Measurements from ENCODE around the gene TEX30. TPM values are rescaled to one million over a fixed set of nuclear protein-coding genes. Genes with fewer than 3 reads are reported as not detected.
"Not testable (repeated sequence)": the region's sequence is repeated elsewhere in the genome, so short reads cannot be mapped to it uniquely, and the experiment has no call there.

The TEX30 gene
- total RNA-seq (2014; rRNA removed; shearing (Covaris generic)): 51.5 and 56.2 TPM in 2 replicates

GRCh38 chr13:102773441-102774213 is at the start of gene TEX30:
TEX30 (minus strand) TSS chr13:102773786; CDS start chr13:102770026, 3,760 bp downstream.
- peak; percentile 81 for DNase-seq (ENCODE audit: low read depth)

GRCh38 chr13:102817907-102818306 is 44.3 kb upstream of the TEX30 start:
- DNase-seq (ENCODE audit: low read depth): peak; percentile 21

- no peak for DNase-seq (ENCODE audit: low read depth)
Measured at GRCh38 chr13:102817241-102817640, 43.7 kb upstream of the TEX30 start.

GRCh38 chr13:102816708-102817107 is 43.1 kb upstream of the TEX30 start:
- DNase-seq (ENCODE audit: low read depth): no peak

GRCh38 chr13:102815788-102816187 is 42.2 kb upstream of the TEX30 start:
- no peak for DNase-seq (ENCODE audit: low read depth)

- no peak for DNase-seq (ENCODE audit: low read depth)
Measured at GRCh38 chr13:102814793-102815192, 41.2 kb upstream of the TEX30 start.

GRCh38 chr13:102814025-102814607 is 40.5 kb upstream of the TEX30 start:
- DNase-seq (ENCODE audit: low read depth): no peak

- no peak for DNase-seq (ENCODE audit: low read depth)
Measured at GRCh38 chr13:102812611-102813287, 39.2 kb upstream of the TEX30 start.

GRCh38 chr13:102807699-102808098 is 34.1 kb upstream of the TEX30 start:
- DNase-seq (ENCODE audit: low read depth): no peak

- DNase-seq (ENCODE audit: low read depth): no peak
Measured at GRCh38 chr13:102805680-102806079, 32.1 kb upstream of the TEX30 start.

GRCh38 chr13:102800145-102801041 is 26.8 kb upstream of the TEX30 start:
- peak; percentile 74 for DNase-seq (ENCODE audit: low read depth)

- peak; percentile 29 for DNase-seq (ENCODE audit: low read depth)
Measured at GRCh38 chr13:102799426-102800144, 26.0 kb upstream of the TEX30 start.

GRCh38 chr13:102798581-102799425 is 25.2 kb upstream of the TEX30 start, which contains the start of the genes BIVM and POGLUT2:
BIVM (plus strand) TSS chr13:102799119; CDS start chr13:102807268, 8,149 bp downstream.
POGLUT2 (minus strand) TSS chr13:102798976; CDS start chr13:102798670, 306 bp downstream.
- peak; percentile 91 for DNase-seq (ENCODE audit: low read depth)

- DNase-seq (ENCODE audit: low read depth): no peak
Measured at GRCh38 chr13:102793611-102794355, 20.2 kb upstream of the TEX30 start.

- DNase-seq (ENCODE audit: low read depth): no peak
Measured at GRCh38 chr13:102792396-102792795, 18.8 kb upstream of the TEX30 start.

GRCh38 chr13:102788683-102789082 is 15.1 kb upstream of the TEX30 start:
- DNase-seq (ENCODE audit: low read depth): no peak

GRCh38 chr13:102784483-102784882 is 10.9 kb upstream of the TEX30 start:
- no peak for DNase-seq (ENCODE audit: low read depth)

- no peak for DNase-seq (ENCODE audit: low read depth)
Measured at GRCh38 chr13:102781591-102781990, 8.0 kb upstream of the TEX30 start.

GRCh38 chr13:102780656-102781055 is 7.1 kb upstream of the TEX30 start:
- not testable (repeated sequence) for DNase-seq (ENCODE audit: low read depth)

Measured in M059J (cell line).